Hindlimb muscle (tissue), 1 donor: Measurements from ENCODE around the gene AUTS2. TPM values are rescaled to one million over a fixed set of nuclear protein-coding genes. Genes with fewer than 3 reads are reported as not detected.

Experiments used
- DNase-seq: peaks from one replicate; pipeline ENCODE4 v3.0.0-alpha.2; 2013
- polyA plus RNA-seq: library from polyadenylated mRNA; unstranded; fragments of 120-200 nt; gene quantifications from one replicate; pipeline ENCODE4 v1.2.1, GENCODE V29; 2013; ENCODE audit not compliant: insufficient read length

The AUTS2 gene
- polyA plus RNA-seq, 1 donor = 80.5 TPM

DNA sequence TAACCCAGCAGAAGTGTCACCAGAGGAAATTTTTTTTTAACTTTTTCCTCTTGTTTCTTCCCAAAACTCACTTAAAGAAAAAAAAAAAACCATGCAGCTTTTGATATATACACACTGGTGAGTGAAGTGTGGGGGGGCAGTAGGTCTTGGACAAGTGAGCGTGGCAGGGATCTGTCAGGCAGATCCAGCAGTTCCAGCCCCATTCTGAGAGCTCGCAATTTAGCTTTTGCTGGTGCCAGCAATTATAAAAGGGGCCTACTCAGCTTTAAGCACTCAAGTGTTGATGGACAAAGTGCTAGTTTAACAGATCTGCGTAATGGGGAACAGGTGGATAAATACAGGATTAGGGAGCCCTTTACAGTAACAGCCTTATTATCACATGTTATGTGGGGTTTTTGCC is 914.5 kb downstream of the AUTS2 start:
- no peak for DNase-seq

DNA sequence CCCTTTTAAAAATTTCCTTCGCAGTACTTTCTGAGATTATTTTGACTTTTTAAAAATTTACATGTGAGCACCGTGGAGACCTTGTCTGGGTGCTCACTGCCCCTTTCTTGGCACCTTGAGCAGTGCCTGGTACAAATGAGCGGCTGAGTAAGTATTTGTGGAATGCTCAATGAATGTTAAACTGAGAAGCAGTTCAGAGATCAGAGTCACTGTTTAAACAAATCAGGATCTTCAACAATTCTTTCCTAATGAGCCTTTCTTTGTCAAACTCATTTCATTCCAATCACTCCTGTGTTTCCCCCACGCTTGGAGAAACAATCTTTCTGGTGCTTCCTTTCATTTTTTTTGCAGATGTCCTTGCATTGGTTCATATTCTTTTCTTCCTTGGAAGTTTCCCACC is 922.3 kb downstream of the AUTS2 start:
- no peak for DNase-seq

DNA sequence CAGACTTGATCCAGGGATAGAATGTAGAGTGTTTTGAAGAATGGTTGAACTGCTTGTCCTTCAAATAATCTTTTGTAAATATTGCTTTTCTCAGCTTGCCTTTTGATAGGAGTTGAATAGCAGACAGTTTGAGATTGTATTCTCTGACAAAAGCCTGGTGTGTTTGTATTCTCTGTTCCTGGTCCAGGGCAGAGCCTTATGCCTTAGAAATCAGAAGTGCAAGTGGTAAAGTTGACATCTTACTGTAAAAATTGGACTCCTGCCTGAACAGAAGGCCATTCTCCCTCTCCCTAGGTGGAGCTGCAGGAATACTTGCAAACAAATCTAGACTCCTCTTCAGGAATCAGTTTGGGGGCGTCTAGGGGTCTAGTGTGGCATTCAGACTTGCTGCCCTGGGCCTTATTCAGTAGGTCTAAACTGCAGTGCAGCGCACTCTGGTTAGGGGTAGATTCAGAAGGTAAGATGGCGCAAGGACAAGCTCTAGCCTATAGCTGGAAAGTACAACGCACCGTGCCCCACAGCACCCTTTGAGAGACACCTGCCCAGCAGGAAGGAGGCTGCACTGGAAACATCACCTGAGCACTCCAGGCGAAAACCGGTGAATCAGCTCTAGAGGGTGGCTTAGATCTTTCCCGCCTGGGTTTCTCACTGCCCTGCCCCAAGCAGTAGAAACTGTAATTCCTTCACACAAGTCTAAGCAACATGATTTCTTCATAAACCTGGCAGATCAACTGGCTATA is 925.1 kb downstream of the AUTS2 start:
- DNase-seq = no peak

DNA sequence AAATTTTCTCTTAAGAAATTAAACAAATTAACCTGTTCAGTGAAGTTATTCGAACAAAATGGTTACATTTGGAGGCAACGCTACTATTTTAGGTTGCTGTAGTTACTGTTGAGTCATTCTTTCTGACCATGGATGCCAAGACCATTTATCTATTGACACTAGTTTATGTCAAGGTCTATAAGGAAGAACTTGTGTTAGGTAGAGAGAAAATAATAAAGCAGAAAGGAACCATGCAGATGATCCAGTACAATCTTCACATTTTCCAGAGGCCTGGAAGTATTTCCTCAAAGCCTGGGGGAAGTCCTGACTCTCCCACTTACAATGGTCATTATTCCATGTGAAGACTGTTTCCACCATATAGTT is 925.7 kb downstream of the AUTS2 start:
- DNase-seq = no peak

DNA sequence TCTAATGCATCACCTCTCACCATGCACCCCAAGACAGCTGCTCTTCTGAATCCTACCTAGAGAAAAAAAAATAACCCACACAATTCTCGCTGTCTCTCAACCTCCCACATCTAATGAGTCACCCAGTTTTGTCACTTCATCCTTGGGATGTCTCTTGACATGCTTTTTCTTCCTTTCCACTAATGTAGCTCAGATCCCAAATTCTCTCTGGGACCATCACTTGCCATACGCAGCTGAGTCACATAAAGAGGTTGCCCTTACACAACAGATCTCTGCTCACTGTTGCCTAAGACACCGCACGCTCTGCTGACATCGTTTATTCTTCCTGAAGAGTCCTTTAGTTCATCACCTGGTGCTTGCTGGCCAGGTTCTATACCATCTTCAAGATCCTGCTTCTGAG is 927.7 kb downstream of the AUTS2 start:
- DNase-seq = no peak

DNA sequence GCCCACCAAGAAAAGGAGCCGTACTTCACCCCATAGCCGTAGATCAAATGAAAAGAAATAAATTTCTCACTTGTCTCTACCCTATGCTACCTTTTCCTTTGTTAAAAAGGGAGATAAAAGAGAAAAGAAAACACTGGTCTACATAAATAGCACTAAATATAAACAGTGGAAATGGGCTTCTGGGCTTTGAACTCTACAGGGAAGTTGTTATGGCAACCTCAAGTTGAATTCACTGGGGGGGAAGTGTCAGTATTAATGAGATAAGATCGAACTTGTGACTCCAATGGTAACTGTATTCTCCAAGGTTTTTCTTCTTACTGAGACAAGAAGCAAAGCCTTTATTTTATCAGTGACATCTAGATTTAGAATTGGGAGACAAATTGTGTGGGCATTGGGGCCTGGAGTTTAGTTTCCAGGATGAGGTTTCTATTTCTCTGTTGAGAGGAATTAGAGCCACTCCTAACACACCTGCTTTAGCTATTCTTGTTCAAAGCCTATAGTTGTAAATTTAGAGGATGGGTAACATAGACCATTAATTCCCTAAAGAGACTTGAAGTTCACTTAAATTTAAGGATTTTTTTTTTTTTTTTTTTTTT is 929.3 kb downstream of the AUTS2 start:
- DNase-seq = no peak

DNA sequence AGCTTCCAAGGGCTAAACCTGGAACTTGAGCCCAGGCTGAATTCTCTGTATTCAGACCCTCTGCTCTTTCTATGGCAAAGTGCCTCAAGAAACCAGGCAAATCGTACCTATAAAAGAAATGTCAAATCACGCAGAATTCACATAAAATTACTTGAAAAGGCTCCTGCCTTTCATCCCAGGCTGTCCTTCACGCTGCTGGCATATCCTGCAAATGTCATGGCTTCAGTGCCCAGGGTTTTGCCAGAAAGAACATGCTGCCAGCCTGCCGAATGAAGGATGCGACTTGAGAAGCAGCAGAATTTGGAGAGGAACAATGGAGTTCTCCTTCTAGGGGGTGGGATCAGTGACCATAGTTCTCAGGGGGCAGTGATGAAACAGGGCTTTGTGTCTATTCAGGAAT is 931.2 kb downstream of the AUTS2 start:
- DNase-seq = no peak

DNA sequence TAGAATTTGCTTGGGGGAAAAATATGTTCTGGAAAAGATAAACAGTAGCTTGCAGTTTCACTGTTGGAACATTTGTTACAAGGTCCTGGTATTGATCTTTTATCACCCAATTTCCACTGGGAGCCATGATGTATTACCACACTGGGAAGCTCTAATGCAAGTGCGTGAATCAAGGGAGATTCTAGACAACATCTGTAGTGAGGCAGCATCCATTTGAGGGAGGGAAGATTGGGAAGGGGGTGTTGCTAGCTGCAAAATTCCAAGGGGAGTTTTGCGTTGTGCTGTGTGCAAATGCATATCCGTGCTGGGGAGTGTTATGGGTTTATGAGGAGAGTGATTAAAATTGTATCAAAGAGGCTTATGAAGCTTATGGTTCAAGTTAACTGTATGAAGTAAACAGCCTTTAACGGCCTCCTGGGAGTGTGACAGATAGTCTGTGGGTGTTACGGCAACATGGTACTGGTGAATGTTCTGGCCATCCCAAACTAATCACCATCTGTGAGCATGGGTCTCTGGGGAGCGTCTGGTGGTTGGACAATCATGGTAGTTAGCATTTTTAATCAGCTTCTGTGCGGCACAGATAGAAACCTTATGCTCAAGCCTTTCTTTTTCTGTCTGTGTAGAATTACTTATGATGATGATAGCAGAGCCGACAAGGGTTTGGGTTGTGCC is 931.8 kb downstream of the AUTS2 start:
- DNase-seq = no peak

DNA sequence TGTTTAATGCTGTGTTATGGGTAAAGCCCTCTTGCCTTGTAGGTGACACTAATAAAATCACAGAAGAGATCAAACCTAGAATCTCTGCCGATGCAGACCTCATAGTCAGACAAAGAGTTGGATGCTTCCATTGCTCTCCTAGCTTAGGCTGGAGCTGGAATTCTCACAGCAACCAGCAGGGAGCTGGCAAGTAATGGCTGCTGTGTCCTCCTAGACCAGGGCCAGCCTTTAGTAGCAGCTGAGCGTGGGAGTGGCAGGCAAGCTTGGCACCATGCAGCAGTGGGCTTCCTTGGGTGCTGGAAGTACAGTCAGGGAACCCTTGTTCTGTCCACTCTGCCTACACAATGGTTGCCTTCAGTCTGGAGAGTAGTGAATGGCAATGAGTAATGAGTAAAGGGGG is 935.3 kb downstream of the AUTS2 start:
- DNase-seq = no peak

DNA sequence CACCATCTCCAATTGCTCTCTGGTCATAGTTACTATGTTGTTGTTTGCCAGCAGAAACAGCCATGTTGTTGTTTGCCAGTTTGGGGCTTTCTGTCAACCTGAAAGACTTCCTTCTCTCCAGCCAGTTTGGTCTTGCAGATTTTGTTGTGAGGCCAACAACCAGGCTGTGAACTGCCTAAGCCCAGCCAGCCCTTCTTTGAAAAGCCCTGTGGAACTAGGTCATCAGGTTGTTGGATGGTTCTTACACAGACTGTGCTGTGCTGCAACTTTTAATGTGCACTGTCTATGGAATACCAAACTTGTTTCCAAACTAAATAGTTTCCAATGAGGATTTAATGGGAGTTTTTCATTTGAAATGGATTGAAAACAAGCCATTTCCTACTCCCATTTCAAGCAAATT is 940.9 kb downstream of the AUTS2 start:
- DNase-seq = peak; percentile 40

DNA sequence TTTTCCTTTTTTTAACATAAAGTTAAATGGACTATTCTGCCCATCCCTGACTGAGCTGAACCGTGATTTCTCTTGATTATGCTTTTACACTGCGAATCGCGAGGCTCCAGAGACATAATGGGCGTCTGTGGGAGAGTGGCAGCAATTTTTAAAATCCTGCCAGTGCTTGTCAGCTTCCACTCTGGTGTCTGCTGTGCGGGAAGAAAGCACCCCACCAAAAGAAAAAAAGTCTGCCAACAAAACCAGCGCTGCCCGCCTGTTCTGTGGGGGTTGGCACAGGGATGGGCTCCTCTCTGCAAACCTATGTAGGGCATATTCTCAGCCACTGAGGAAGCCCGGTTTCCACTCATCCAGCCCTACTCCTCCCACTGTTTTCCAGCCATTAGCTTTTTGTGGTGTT is 941.3 kb downstream of the AUTS2 start:
- no peak for DNase-seq

DNA sequence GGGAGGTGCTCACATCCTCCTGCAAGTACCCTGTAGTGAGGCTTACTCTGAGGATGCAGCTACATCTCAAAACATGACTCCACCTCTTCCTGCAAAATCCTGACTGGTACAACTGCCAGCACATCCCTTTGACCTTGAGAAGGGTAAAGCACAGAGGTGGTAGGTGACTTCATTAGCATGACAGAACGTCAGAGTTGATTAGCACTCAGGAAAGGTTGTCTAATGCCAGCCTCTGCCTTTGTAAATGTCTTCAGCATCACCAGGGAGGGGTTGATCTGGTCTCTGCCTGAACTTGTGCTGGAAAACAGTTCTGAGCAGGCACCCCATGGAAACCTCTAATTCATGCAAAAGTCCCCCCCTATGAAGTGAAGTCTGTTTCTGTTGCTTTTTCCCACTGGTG is 942.4 kb downstream of the AUTS2 start:
- no peak for DNase-seq

DNA sequence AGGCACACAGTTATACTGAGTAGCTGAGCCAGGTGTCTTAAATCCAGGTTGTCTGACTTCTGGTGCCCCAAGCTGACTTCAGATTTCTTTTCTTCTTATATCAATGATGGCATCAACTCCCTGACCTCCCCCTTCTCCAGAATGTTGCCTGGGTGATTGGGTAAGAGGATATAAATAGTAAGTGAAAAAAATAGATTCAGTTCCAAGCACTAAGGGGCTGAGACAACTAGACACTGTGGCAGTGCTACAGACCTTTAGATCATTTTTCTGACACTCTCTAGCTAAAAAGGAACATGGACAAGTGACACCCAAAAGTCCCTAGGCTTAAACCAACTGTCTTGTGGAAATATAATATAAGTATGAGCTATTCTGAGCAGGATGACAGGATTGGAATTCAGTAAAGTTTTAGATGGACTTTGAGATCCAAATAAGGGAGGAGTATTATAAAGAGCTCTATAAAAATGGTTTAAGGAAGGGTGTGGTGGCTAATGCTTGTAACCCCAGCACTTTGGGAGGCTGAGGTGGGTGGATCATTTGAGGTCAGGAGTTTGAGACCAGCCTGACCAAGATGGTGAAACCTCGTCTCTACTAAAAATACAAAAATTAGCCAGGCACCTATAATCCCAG is 944.6 kb downstream of the AUTS2 start:
- DNase-seq = no peak

DNA sequence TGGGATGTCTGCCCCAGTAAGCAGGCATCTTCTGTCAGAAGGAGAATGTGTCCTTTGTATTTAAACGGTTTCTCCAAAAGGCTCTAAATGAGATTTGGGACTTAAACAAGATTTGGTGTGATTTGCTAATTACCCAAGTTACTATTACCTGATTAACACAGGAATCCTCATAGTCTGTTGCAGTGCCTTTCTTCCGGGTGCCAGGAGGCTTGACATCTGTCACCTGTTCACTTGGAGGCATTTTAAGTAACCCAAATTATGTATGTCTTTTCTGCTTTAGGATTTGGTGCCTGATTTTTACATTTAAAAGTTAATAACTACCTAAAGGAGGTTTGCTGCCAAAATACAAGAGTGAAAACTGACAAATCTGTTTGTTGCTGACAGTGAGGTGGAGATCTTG is 945.7 kb downstream of the AUTS2 start:
- DNase-seq = no peak

DNA sequence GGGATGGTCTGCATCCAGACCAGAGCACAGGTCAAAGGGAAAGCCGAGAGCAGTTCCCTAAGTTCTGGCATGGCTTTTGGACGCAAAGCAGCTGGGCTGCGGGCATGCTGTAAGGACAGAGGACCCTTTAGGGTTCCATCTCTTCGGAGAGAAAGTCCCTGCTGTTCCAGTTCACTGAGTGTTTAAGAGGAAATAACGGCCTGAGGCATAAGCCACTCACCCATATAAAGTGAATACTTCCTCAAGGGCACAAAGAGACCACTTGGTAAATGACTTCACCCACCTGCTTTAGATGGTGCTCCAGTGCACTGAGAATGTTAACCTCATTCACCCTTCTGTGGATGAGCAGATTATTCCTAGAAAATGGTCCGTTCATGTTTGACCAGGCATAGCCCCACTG is 946.9 kb downstream of the AUTS2 start:
- DNase-seq = no peak

DNA sequence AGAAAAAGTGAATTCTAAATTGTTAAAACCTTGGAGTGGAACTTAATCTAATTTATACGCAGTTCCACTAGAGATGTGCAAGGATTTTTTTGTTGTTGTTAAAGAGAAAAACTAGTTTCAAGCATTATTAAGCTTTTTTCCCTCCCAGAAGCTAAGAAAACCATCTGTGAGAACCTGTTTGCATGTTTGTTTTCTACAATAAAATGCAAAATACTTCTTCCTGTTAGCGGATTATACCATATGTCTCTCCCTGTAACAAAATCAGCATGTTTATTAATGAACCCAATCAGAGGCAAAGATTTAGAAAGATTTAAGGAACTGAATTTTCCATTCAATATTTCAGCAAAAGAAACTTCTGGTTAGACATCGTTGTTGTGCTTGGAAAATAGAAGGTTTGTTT is 953.9 kb downstream of the AUTS2 start:
- no peak for DNase-seq

DNA sequence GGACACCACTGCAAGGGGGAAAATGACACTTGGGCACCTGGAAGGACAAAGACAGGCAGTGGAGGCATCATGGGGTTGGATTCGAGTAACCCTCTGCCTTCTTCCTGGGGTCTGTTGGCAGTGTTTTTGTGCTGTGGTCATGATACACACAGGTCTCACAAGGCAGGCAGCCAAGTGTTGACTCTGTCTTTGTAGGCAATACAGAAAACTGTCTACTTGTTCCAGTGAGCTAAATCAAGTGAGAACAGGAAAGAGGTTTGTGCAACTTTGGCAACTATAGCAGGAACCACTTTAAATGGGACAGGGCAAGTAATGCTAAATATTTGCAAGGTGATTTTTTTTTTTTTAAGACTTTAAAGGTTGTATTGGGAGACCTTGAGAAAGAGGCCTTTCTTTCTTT is 955.1 kb downstream of the AUTS2 start:
- no peak for DNase-seq

DNA sequence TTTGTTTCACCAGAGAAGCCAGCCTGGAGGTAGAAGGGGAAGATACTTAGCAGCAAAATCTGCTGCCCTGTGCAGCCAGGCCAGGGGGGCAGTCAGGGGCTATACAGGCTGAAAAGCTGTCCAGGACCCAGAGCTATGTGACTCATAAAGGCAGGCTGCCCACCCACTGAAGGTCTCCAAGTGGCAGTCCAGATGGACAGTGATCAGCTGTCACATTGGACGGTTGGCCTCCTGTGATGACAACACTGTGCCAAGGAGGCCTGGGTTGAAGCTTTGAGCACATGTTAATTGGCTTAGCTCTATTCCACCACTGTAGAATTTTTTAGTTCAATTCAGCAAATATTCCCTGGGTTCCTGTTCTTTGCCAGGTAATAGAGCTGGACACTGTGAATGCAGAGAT is 956.4 kb downstream of the AUTS2 start:
- DNase-seq = no peak

DNA sequence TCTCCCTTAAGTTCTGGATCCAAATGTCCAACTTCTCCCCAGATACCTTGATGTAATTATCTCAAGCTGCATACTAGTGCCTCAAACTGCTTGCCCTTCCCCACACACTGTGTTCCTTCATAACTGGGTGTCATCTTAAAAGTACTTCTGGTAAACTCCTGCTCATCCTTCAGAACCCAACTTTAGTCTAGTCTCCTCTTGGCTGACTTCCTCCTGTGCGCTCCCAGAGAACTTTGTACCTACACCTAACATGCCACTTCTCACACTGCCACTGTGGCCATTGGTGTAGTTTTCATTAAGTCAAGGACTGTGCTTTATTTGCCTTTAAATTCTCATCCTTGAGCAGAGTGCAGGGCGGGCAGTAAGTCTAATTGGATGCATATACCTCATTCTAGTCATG is 958.5 kb downstream of the AUTS2 start:
- DNase-seq = no peak

DNA sequence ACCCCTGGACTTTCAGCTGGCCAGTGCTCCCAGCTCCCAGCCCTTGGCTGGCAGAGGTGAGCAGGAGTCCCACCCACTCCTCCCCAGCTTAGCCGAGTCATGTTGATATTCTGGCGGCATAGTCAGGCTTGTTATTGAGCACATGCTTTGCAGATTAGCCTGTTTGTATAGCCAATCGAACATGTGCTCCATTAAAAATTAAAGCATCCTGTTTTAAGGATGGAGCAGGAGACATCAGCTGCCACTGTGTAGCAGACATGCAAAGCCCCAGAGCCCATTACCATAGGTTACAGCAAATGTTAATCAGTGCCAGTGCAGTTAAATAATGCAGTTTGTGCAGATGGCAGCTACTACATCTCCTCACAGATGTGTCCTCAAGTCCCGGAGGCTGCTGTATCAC is 959.1 kb downstream of the AUTS2 start:
- DNase-seq = no peak

DNA sequence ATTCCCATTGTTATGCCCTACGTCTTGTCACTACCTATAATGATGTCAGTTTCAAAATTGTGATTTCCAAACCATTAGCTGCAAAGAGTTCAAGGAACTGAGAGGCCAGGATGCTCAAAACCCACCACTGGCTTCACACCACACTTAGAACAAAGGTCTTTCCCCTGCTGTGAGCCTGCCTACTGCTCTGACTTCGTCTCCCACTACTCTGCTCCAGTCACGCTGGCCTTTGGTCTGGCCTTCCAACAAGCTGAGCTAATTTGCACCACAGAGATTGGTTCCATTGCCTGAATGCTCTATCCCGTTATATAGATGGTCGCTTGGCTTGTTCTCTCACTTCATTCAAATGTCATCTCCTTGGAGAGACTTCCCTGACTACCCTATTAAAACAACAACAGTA is 961.5 kb downstream of the AUTS2 start:
- no peak for DNase-seq

DNA sequence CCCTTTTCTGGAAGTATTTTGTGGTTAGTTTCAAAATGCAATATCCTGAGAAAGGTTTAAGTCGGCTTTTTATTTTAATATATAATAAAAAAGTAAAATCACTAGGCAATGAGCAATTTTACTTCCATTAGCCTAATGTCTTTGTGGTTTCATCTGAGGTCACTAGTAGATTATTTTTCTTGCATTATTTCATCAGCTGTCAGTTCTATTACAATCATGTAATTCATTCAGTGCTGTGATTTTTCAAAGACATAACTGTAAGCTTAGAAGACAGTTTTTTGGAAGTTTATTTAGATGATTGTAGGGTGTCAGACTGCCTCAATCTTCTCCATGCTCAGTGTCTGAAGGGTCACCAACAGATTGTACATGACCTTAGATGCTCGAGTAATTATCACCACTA is 965.7 kb downstream of the AUTS2 start:
- no peak for DNase-seq

DNA sequence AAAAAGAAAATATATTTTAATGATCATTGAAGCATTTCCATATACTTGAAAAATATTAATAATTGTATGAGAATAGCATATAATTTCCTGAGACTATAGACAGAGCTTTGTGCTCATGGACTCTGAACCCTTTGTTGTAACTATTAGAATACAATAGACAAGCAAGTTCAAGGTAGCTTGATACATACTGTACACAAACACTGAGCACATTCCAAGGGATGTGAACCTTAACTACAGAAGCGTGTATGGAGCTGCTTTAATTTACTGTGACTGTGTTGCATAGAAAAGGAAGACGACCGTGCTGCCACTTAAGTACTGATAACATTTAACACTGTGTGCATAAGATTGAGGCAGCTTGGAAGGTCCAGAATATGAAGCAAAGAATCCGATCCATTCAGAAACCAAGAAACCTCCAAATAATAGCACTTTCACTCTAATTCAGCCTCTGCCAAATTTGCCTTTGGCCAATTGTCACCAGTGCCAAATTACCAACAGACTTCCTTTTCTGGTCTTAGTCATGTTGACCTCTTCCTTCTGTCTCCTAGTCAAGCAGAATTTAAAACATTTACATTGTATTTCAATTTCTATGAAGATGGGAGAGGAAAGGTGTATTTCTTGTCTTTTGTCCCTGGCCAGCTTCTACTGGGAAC is 967.6 kb downstream of the AUTS2 start:
- DNase-seq = no peak
